HS-27A (cell line): ENCODE data around the gene KRTAP4-12.
"Not testable (repeated sequence)": the region's sequence is repeated elsewhere in the genome, so short reads cannot be mapped to it uniquely, and the experiment has no call there.

Source experiments
- DNase-seq: peaks from one replicate; pipeline ENCODE4 v3.0.0-alpha.2; 2012; ENCODE audit warnings: low read depth, missing footprints

KRTAP4-12 gene

GRCh38 chr17:41088760-41089352 lies 35.1 kb downstream of the KRTAP4-12 start:
- DNase-seq, result not testable (repeated sequence)

DNA sequence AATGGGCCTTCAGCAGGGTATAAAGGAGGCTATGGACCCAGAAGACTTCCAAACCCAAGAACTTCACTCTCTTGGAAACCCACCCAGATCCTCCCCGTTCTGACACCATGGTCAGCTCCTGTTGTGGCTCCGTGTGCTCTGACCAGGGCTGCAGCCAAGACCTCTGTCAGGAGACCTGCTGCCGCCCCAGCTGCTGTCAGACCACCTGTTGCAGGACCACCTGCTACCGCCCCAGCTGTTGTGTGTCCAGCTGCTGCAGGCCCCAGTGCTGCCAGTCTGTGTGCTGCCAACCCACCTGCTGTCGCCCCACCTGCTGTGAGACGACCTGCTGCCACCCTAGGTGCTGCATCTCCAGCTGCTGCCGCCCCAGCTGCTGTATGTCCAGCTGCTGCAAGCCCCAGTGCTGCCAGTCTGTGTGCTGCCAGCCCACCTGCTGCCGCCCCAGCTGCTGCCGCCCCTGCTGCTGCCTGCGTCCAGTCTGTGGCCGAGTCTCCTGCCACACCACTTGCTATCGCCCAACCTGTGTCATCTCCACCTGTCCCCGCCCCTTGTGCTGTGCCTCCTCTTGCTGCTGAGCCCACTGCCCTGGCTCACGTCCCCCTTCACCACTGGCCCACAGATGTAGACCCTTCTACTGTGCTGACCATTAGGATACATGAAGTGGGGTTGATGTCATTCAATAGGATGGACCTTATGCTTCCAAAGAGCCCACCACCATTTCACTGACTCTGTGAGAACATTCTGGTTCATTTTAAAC lies 39.7 kb downstream of the KRTAP4-12 start, which contains the start of gene KRTAP4-7:
TSS of gene KRTAP4-7 (plus strand) at position 51 of the 757 bp plus-strand sequence. CDS start at position 108, 57 bp downstream.
- DNase-seq, result not testable (repeated sequence)

DNA sequence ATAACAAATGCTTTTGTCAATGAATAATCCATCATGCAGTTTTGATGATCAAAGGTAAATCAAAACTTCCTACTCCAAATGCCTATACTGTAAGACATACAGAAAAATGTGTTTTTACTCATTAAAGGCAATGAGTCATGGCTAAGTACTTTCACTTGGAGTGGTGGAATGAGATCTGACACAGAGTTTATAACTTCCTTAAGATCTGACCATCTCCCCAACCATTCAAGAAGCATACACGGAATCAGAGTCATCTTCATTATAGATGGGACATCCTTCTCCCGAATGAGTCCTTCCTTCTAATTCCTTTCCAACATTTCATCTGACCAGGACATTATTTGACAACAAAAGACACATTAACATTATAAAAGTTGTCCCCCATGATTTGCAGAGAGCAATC lies 40.6 kb downstream of the KRTAP4-12 start:
- DNase-seq, result not testable (repeated sequence)

GRCh38 chr17:41082626-41083025 lies 41.4 kb downstream of the KRTAP4-12 start:
- DNase-seq, result no peak

GRCh38 chr17:41076788-41077187 lies 47.2 kb downstream of the KRTAP4-12 start:
- DNase-seq, result no peak

GRCh38 chr17:41073676-41074075 lies 50.3 kb downstream of the KRTAP4-12 start:
- no peak for DNase-seq
